K562 treated with DMSO at 1 percent for 4 hours (cell line): Measurements from ENCODE around the gene GOLGA6L26. TPM values are rescaled to one million over a fixed set of nuclear protein-coding genes. Genes with fewer than 3 reads are reported as not detected.

ENCODE experiments used
- total RNA-seq: library from RNA; unstranded; fragments of 300-600 nt; gene quantifications from 2 replicates; pipeline ENCODE4 v1.2.3, GENCODE V29; 2022; ENCODE audit not compliant: insufficient read depth

The GOLGA6L26 gene
- total RNA-seq, result not detected in 2 replicates

DNA sequence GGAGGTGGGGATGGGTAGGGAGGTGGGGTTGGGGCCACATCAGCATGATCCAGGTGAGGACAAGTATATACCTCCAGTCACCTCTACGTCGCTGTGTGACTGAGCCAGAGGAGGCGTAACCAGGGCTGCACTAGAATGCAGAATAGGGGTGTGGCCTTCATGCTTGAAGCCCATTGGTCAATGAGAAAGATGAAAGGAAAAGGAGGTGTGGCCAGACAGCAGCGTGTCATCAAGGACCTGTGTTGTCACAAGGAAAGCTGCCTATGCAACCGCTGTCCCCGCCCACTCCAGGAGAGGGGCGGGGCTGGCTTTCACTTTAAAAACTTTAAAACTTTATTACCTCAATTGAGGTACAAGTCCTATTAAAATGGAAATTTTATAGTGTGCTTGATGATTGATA, at the start of gene GOLGA6L26:
Gene GOLGA6L26 (minus strand): TSS at position 101 of the 400 bp plus-strand sequence. CDS start 61 bp downstream, at position 40.

GRCh38 chr15:23354448-23354847, 20.5 kb upstream of the GOLGA6L26 start, which contains the start of gene GOLGA8S:
TSS of gene GOLGA8S (plus strand) at chr15:23354748. CDS start at chr15:23354810, 62 bp downstream.

Other genes starting within 250 kb of the GOLGA6L26 start
- gene GOLGA6L1, start 197.4 kb downstream of the GOLGA6L26 start, total RNA-seq, result not detected in 2 replicates
- not detected in 2 replicates for gene GOLGA8S, start 20.6 kb upstream of the GOLGA6L26 start, total RNA-seq
- gene GOLGA6L2, start 113.0 kb upstream of the GOLGA6L26 start, total RNA-seq, result not detected in 2 replicates
- 7.8 and 18.5 TPM in 2 replicates for gene MKRN3, start 231.5 kb upstream of the GOLGA6L26 start, total RNA-seq